CD14-positive monocyte (primary cell): Measurements from ENCODE around the gene TMEM132C. TPM values are rescaled to one million over a fixed set of nuclear protein-coding genes. Genes with fewer than 3 reads are reported as not detected.

ENCODE experiments used
- DNase-seq, 3 donors: peaks; one replicate each; pipeline ENCODE4 v3.0.0-alpha.2; 2011 to 2022
- H2AFZ ChIP-seq: 2 replicates; pipeline ENCODE4 v1.6.0; 2012; ENCODE audit warnings: mild to moderate bottlenecking, low read depth, low read length, inconsistent platforms; ENCODE audit not compliant: insufficient read depth, poor library complexity, severe bottlenecking
- H3K27ac ChIP-seq, 2 donors: 1 replicate in 1 of 2; 2 replicates in 1 of 2; pipeline ENCODE4 v1.5.1; 2012 to 2013; ENCODE audit warnings: low read length in 2 of 2, control low read depth in 1 of 2, inconsistent platforms in 1 of 2, low read depth in 1 of 2, mild to moderate bottlenecking in 1 of 2
- H3K27me3 ChIP-seq, 2 donors: one replicate each; pipeline versions ENCODE4 v1.6.0 to v1.6.1; 2011 to 2013; ENCODE audit warnings: low read length in 2 of 2; ENCODE audit not compliant: control insufficient read depth in 2 of 2, insufficient read depth in 2 of 2
- H3K36me3 ChIP-seq, 2 donors: replicated peaks in 1 of 2; 1 replicate in 1 of 2; 2 replicates in 1 of 2; pipeline versions ENCODE4 v1.5.1 to v1.6.1; 2012 to 2013; ENCODE audit warnings: low read length in 2 of 2, control low read depth in 1 of 2, inconsistent platforms in 1 of 2, mild to moderate bottlenecking in 1 of 2; ENCODE audit not compliant: insufficient read depth in 2 of 2, control insufficient read depth in 1 of 2
- H3K4me1 ChIP-seq, 2 donors: 1 replicate in 1 of 2; 2 replicates in 1 of 2; pipeline versions ENCODE4 v1.5.1 to v1.6.1; 2012 to 2013; ENCODE audit warnings: low read length in 2 of 2, control low read depth in 1 of 2, inconsistent platforms in 1 of 2, mild to moderate bottlenecking in 1 of 2, moderate library complexity in 1 of 2; ENCODE audit not compliant: insufficient read depth in 2 of 2, control insufficient read depth in 1 of 2
- H3K4me2 ChIP-seq: replicated peaks from 2 replicates; pipeline ENCODE3; 2012; ENCODE audit warnings: low read length, moderate library complexity, mild to moderate bottlenecking; ENCODE audit not compliant: poor library complexity, severe bottlenecking; ENCODE audit errors: extremely low read depth
- H3K4me3 ChIP-seq, 3 experiments: fragments of 200-600 bp in 1 of 3; sonication (generic) in 1 of 3; replicated peaks in 1 of 3; 1 replicate in 2 of 3; 2 replicates in 1 of 3; pipeline ENCODE4 v1.5.1; 2011 to 2013; ENCODE audit warnings: low read length in 3 of 3, mild to moderate bottlenecking in 3 of 3, control low read depth in 2 of 3, low read depth in 2 of 3, inconsistent platforms in 1 of 3, moderate library complexity in 1 of 3
- H3K79me2 ChIP-seq: 2 replicates; pipeline ENCODE4 v1.6.0; 2012; ENCODE audit warnings: mild to moderate bottlenecking, control low read depth, inconsistent platforms, low read length, moderate library complexity; ENCODE audit not compliant: insufficient read depth
- H3K9ac ChIP-seq: 2 replicates; pipeline ENCODE4 v1.6.0; 2017; ENCODE audit warnings: low read length, mild to moderate bottlenecking; ENCODE audit not compliant: insufficient read depth, poor library complexity, severe bottlenecking
- H3K9me3 ChIP-seq, 2 donors: replicated peaks in 1 of 2; 1 replicate in 1 of 2; 2 replicates in 1 of 2; pipeline versions ENCODE4 v1.5.1 to v1.6.1; 2012 to 2013; ENCODE audit warnings: low read length in 2 of 2, control low read depth in 1 of 2; ENCODE audit not compliant: control insufficient read depth in 1 of 2, insufficient read depth in 1 of 2
- H4K20me1 ChIP-seq: 2 replicates; pipeline ENCODE4 v1.6.0; 2012; ENCODE audit warnings: mild to moderate bottlenecking, low read length, control low read depth, moderate library complexity; ENCODE audit not compliant: insufficient read depth
- H3K27ac Mint-ChIP-seq, 7 donors: one replicate each; pipeline ENCODE4 v1.8.0; 2020; ENCODE audit warnings: mild to moderate bottlenecking in 7 of 7, mixed read lengths in 7 of 7, moderate library complexity in 6 of 7, inconsistent platforms in 2 of 7
- H3K27me3 Mint-ChIP-seq, 3 donors: one replicate each; pipeline ENCODE4 v1.8.0; 2021 to 2022; ENCODE audit warnings: low read depth in 3 of 3, mild to moderate bottlenecking in 3 of 3, mixed read lengths in 3 of 3, moderate library complexity in 3 of 3, inconsistent platforms in 1 of 3
- H3K36me3 Mint-ChIP-seq, 2 donors: one replicate each; pipeline ENCODE4 v1.8.0; 2020; ENCODE audit warnings: mixed read lengths in 2 of 2, inconsistent platforms in 1 of 2, mild to moderate bottlenecking in 1 of 2
- H3K4me1 Mint-ChIP-seq: one replicate; pipeline ENCODE4 v1.8.0; 2020; ENCODE audit warnings: mild to moderate bottlenecking, mixed read lengths
- H3K4me3 Mint-ChIP-seq, 2 donors: one replicate each; pipeline ENCODE4 v1.8.0; 2020; ENCODE audit warnings: mild to moderate bottlenecking in 2 of 2, mixed read lengths in 2 of 2, moderate library complexity in 1 of 2
- H3K9me3 Mint-ChIP-seq, 7 donors: one replicate each; pipeline ENCODE4 v1.8.0; 2020 to 2022; ENCODE audit warnings: mixed read lengths in 7 of 7, mild to moderate bottlenecking in 6 of 7, moderate library complexity in 6 of 7, inconsistent platforms in 2 of 7
- CTCF ChIP-seq: fragments of 200-600 bp; IDR thresholded peaks from one replicate; pipeline ENCODE4 v1.8.0; 2022; ENCODE audit warnings: antibody characterized with exemption, mild to moderate bottlenecking
- WGBS: methylation state at CpG from one replicate; pipeline ENCODE4 v1.1.5; 2013; ENCODE audit warnings: missing lambda C conversion rate; ENCODE audit not compliant: insufficient coverage; 5-methylcytosine and 5-hydroxymethylcytosine counted together
- intact Hi-C, 2 donors: fragments of 100-400 bp; cut with micrococcal nuclease; formaldehyde crosslinking; loops; one replicate each; pipeline versions ENCODE4 v1.15.0 to v1.15.1; 2023
- polyA plus RNA-seq, 3 donors: library from polyadenylated mRNA; depleted of rRNA in 1 of 3; unstranded in 2 of 3; stranded (reverse) in 1 of 3; fragments of 300-500 nt in 2 of 3; fragments of >200 nt in 1 of 3; fragmentation: Illumina TruSeq in 2 of 3; gene quantifications; 1 replicate in 2 of 3; 2 replicates in 1 of 3; pipeline ENCODE4 v1.2.3, GENCODE V29; 2012 to 2021

Gene TMEM132C
- polyA plus RNA-seq, 3 donors, result not detected

GRCh38 chr12:128442096-128442495 is 175.1 kb downstream of the TMEM132C start:
- no peaks in the 10 kb centered on the region for H3K36me3 ChIP-seq
- H3K4me1 Mint-ChIP-seq, result no peaks in the 10 kb centered on the region
- no peaks in the 10 kb centered on the region for H3K36me3 Mint-ChIP-seq
- no peak overlapping the region for H3K27ac ChIP-seq
- WGBS, result 100% methylated on average over 1 of the region's 2 CpGs
- no peak overlapping the region for H2AFZ ChIP-seq
- no peaks in the 10 kb centered on the region for H4K20me1 ChIP-seq
- H3K27me3 ChIP-seq, result no peaks in the 10 kb centered on the region
- no peak for DNase-seq
- no peak overlapping the region for H3K4me3 ChIP-seq
- no peak overlapping the region for H3K4me3 Mint-ChIP-seq
- no peak overlapping the region for H3K9ac ChIP-seq
- no peaks in the 10 kb centered on the region for H3K4me1 ChIP-seq
- H3K4me2 ChIP-seq, result no peak overlapping the region
- TF ChIP-seq CTCF, result no peak
- no peaks in the 10 kb centered on the region for H3K9me3 ChIP-seq
- H3K9me3 Mint-ChIP-seq, result peaks cover 2 to 17% (median 2%) of the 10 kb centered on the region in 7 donors
- intact Hi-C loops, result no loop called here
- H3K79me2 ChIP-seq, result no peaks in the 10 kb centered on the region
- H3K27me3 Mint-ChIP-seq, result peaks cover 0 to 4% (median 2%) of the 10 kb centered on the region in 3 donors
- H3K27ac Mint-ChIP-seq, result no peak overlapping the region

- peaks cover 0 to 5% (median 2%) of the 10 kb centered on the region in 3 donors for H3K27me3 Mint-ChIP-seq
- Histone ChIP-seq H4K20me1 (no peaks in the 10 kb centered on the region), H3K27ac (no peak overlapping the region), H3K4me1 (no peaks in the 10 kb centered on the region), H3K4me3 (no peak overlapping the region), H2AFZ (no peak overlapping the region), H3K27me3 (no peaks in the 10 kb centered on the region), H3K4me2 (no peak overlapping the region), H3K9me3 (peaks cover 0 to 3% of the 10 kb centered on the region in 2 donors), H3K9ac (no peak overlapping the region), H3K79me2 (no peaks in the 10 kb centered on the region), H3K36me3 (no peaks in the 10 kb centered on the region)
- DNase-seq, result no peak
- H3K27ac Mint-ChIP-seq, result no peak overlapping the region
- H3K36me3 Mint-ChIP-seq, result no peaks in the 10 kb centered on the region
- intact Hi-C loops, result no loop called here
- H3K4me3 Mint-ChIP-seq, result no peak overlapping the region
- H3K4me1 Mint-ChIP-seq, result no peaks in the 10 kb centered on the region
- peaks cover 0 to 19% (median 2%) of the 10 kb centered on the region in 7 donors for H3K9me3 Mint-ChIP-seq
- no peak for TF ChIP-seq CTCF
- 91% methylated on average over 5 of the region's 12 CpGs for WGBS
Observed at GRCh38 chr12:128444598-128444997, 177.6 kb downstream of the TMEM132C start.
